ENCODE measurements around the gene MGST1.

Gene MGST1, protein sequence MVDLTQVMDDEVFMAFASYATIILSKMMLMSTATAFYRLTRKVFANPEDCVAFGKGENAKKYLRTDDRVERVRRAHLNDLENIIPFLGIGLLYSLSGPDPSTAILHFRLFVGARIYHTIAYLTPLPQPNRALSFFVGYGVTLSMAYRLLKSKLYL

DNA sequence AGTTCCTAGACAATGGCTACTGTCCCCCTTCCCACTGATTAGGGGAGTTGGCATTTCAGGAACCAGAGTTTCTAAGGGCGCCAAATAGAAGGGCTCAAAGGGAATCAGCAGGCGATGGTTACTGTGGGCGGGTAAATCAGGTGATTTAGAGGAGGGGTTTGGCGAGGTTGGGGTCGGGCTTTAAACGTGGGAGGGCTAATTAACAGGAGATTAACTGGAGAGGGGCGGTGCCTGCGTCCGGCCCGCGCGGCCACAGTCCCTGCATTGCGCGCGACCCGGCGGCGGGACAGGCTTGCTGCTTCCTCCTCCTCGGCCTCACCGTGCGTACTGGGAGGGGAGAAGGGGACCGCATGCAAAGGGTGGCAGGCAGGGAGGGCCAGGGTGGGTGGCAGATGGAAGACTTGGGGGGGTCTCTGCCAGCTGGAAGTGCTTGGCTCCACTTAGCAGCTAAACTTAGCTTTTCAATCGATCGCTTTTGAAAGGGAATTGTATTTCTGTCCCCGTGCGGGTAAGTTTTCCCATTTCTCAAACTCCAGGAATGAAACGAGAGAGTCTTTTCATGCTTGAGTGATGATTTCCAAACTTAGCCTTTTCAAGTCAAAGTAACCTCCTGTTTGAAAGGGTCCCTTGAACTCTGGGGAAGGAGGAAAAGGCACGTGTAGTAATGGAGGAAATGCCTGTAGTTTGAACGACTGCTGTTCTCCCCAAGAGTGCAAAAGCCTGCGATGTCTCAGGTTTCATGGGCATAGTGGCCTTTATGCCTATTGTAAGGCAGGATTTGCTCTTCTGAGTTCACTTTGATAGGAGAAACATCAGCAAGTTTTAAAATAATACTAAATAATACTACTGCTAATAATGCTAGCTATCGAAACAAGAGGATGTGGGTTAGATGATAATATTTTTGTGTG is at the start of gene MGST1:
Gene MGST1, plus strand, starts transcription at position 255 of the 908 bp plus-strand sequence. CDS start 6,608 bp downstream, outside the sequence.
- DNase-seq: no peak

DNA sequence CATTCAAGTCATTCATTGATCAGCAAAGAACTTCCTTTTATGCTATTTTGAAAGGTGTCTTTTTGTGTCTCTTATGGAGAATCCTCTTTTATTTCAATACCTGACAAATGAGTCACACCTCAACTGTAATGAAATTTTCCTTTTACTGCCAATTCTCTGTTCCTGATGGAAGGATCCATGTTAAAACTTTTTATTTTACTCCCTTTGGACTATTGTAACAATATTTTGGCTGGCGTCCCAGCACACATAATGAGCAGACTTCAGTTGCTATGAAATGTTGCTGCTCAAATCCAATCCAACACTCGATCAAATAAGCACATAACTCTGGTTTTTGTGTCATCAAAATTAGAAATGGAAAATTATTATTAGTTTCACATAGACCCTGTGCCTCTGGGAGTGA is 48.0 kb upstream of the MGST1 start:
- DNase-seq: no peak

DNA sequence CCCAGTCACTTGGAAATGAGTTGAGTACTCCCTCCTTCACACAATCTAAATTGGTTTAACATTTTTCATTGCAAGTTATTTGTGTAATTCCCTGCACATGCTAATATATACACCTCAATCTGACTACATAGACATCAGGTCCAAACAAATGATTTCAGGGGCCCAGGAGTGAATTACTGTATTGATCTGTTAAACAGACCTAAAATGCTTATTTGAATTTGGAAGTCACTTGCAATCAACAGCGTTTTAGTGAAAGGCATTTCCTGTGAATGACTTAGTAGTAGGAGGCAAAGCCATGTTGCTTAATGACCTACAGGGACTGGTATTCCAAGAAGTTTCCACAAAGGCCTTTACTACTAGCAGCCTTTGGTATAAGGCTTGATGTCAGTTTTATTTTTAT is 47.3 kb upstream of the MGST1 start:
- no peak for DNase-seq

DNA sequence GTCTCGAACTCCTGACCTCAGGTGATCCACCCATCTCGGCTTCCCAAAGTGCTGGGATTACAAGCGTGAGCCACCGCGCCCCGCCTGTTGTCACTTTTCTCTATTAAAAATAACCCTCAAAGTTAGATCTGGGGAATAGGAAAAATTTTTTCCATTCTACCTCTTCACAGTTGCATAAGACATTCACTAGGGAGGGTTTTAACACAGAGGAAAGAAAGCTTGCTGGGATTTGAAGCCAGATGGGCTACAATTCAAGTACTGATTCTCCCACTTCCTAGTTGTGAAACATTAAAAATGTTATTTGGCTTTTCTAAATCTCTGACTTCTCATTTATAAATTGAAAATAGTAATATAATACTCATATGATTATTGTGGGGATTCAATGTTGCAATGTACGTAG is 46.7 kb upstream of the MGST1 start:
- DNase-seq: no peak

DNA sequence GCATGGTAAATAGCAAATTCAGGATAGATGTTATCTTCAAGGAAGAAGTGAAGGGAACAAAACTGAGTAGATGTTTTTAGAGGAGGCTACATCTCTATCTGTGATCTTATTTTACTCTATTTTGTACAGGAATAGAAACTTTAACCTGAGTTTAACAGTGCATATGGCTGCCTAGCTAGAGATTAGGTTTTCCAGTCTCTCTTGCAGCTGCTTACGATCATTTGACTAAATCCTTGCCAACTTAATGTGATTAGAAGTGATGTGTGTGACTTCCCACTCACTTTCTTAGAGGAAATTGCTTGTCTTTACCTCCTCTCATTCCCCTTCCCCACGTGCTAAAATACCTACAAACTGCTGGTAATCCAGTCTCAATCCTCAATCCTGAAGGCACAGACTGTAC is 43.5 kb upstream of the MGST1 start:
- no peak for DNase-seq

DNA sequence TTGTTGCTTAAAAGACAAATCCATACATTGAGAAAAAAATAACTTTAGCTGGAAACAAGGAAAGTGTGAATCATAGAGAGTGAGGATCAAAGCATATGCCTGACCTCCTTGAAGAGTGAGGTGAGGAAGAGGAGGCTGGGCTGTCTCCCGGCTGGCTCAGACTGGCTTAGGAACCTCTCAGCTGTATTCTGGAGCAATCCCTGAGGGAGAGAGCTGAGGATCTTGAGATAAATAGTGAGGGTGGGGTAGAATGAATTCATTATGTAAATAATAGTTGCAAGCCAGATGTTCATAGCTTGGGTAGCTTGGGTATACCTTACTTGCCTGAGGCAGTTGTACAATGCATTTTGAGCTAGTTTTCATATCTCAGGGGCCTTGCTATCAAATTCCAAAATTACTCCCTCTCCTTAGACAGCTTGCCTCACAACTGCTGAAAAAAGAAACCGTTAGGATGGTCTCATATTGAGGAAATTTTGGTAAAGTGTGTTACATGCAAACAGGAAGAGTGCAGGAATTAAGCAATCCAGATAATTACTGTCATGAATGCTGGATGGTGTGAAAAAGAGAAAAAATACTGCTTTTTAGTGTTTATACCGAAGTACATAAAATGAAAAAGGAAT is 39.5 kb upstream of the MGST1 start:
- DNase-seq: no peak

DNA sequence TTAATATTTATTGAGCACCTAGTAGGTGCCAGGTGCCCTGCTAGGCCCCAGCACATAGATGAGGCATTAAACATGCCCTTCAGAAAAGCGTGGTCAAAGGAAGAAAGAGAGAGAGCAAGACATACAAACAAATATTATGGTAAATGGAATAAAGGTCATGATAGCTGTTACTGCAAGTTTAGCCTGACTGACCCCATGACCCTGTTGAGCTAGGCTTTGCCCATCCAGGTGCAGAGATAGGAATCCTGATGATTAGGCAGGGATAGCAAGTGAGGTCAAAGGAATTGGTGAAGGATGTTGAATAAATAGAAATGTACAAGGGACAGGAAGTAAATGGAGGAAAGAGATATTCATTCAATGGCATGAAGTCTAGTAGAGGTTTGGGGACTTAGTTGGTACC is 36.5 kb upstream of the MGST1 start:
- no peak for DNase-seq

DNA sequence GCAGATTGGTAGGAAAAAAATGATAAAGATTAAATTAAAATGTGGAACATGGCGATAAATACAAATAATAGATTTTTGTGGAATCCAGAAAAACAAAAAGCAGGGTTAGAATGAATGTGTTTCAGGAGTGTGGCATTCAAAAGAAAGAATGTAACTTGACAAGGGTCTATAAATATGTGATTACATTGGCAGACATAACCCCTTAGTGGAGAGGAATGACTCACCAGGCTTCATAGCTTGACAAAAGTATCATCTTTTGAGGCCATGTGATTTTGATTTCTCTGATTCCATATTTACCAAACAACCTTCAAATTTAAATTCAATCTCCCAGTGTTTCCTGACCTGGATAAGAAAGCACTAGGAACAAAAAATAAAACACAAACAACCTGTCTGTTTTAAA is 24.4 kb upstream of the MGST1 start:
- DNase-seq: no peak

DNA sequence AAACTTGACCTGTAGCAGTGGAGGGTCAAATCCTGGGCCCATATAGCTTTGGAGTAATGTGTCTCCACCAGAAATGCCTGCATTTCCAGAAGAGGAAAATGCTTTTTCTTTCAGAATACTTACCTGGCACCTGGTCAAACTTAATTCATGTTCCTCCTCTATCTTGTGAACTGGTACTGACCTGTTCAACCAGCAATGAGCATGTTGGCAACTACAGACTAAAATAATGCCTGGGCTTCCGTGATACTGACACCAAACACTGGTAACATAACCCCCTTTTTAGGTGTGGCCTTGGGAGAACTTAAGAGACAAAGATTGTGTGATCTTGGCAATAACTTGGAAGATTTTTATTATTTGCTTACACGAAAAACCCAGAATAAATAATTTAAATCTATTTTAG is 23.8 kb upstream of the MGST1 start:
- no peak for DNase-seq

DNA sequence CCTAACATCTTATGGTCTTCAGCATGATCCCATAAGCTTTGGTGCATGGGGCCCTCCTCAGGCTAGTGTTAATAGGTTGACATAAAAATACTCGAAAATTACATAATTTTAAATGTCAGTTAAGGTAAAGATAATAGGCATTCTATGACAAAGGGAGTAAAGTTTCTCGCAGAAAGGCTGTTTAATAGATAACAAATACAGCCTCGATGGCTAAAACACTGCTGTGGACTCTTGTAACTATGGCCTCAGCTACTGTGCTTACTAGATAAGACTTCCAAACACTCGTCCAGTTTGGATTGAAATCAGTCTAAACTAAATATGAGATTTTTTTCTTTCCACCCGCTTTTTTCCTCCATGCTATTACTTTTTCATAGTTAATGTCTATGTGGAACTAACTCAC is 23.2 kb upstream of the MGST1 start:
- DNase-seq: no peak

DNA sequence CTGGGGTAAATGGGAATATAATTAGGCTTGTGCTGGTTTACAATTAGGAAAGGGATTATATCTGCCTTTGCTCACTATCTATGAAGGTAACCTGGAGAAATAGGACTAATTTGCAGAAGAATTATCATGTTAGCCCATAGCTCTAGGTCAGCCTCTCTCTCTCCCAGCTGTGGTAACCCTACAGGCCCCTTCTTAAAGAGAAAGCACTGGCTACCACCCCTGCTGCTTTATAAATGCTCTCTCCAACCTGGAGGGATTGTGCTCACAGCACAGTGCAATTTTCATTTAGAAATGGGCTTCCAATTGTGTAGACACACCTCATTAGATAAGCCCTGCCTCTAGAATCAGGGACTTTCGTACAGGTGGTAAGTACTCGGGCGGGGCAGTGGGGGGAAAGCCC is 22.7 kb upstream of the MGST1 start:
- no peak for DNase-seq

DNA sequence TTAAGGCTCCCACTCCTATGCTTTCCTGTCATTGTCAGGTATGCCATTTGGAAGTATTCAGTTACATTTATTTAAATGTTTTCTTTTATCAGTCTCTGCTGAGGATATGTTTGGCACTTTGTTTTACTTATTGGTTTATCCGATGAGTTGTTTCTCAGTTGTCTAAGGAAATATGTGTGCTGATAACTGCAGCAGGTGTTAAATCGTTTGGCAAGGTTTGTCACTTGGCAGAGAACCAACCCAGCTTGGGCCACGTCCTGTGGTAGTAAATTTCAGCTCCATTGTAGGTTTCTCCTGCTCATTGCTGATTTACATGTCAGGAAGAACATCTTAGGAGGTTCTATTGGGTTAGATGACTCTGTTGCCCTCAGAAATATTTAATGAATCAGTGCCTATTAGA is 22.0 kb upstream of the MGST1 start:
- no peak for DNase-seq

DNA sequence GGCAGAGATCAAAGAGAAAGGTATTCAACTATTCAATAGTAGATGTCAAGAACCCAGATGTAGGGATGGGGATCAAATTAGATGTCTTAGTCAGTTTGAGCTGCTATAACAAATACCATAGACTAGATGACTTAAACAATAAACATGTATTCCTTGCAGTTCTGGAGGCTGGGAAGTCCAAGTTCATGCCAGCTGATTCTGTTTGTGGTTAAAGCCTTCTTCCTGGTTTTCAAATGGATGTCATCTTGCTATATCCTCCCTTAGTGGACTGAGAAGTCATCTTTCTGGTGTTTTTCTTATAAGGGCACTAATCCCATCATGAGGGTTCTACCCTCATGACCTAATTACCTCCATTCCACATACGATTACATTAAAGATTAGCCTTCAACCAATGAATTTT is 19.5 kb upstream of the MGST1 start:
- DNase-seq: no peak

DNA sequence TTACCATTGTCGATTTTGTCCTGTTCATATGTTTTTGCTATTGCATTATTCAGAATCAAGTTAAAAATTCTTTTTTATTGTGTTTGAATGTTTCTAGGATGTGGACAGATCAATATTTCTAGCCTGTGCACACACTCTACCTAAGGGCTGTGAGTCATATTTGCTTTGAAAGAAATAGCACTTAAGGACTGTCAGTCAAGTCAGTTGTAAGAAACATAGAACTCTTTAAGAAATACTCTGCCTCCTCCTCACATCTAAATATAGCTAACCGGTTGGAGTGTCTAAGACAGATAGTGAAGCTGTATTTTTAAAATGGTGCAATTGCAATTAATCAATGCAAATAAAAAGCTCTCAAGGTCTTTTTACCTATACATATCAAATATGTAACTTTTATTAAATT is 17.9 kb upstream of the MGST1 start:
- no peak for DNase-seq

DNA sequence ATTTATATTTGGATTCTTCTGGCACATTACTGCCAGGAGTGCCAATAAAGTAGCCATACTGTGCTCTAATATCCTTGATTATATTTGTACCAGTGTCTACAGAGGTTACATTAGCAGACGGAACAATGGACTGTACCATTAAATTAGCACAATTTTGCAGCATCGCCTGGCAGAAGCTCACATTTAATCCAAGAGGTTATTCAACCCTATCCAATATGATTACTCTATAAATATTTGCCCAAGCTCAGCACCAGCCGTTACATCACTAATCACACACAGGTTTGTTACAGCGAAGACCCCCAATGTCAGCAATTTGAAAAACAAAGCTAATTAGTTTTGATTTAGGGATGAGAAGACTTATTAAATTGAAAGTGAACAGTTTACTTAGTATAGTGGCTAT is 16.9 kb upstream of the MGST1 start:
- DNase-seq: no peak

DNA sequence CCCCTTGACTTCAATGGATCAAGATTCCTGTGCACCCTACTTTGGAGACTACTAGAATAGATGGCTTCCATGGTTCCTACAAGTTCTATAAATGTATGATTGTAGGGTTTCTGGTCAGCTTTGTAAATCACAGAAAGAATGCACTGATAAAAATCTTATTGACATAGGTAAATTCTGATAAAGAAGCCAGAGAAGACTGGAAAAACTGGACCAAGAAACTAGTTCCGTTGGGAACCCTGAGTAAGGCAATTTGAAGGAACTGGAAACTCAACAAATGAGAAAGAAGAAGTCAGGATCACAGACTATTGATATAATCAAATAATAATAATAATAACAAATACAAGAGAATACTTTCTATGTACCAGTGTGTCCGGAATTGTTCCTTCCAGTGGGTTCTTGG is 15.4 kb upstream of the MGST1 start:
- no peak for DNase-seq

DNA sequence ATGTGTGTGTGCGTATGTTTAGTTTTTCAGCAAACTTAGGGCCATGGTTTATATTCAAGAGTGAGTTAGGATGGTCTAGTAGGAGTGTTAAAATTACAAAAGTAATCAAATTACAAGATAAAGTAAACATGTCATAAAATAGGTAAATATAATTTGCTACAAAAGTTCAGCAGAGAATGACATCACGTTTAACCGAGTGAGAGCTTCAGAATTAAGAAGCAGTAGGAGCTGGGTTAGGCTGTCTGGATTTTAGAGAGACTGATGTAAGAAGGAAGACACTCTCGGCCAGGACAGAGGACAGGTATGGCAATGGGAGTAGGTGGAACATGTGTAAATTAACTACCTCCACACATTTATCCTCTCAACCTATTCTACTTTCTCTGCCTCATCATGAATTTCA is 11.6 kb upstream of the MGST1 start:
- no peak for DNase-seq

DNA sequence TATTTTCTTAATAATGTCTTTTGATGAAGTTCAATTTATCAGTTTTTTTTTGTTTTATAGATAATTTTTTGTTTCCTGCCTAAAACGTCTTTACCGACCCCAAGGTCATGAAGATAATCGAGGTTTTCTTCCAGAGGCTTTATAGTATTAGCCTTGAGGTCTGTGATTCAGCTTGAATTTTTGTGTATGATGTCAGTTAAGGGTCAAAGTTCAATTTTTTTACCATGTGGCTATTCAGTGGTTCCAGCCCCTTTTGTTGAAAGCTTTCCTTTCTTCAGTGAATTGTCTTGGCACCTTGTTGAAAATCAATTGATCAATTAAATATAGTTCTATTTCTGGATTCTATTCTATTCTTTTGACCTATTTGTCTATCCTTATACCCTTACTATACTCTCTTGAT is 3.2 kb upstream of the MGST1 start:
- no peak for DNase-seq

DNA sequence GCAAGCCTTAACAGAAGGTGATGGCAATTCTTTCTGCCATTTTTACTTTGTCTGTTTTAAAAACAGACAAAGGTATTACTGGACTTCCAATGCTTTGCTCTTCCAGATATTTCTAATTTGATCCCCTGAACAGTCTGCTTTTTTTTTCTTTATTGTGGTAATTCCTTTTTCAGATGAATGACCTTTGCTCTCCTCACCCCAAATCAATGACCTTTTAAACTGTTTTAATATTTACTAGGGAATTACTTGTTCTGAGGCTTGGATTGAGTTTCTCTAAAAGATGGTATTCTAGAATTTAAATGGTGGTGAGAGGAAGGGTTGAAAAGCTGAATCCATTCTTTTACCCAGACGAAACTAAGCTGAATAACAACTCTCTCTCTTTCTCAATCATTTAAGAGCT is 2.3 kb upstream of the MGST1 start:
- no peak for DNase-seq

DNA sequence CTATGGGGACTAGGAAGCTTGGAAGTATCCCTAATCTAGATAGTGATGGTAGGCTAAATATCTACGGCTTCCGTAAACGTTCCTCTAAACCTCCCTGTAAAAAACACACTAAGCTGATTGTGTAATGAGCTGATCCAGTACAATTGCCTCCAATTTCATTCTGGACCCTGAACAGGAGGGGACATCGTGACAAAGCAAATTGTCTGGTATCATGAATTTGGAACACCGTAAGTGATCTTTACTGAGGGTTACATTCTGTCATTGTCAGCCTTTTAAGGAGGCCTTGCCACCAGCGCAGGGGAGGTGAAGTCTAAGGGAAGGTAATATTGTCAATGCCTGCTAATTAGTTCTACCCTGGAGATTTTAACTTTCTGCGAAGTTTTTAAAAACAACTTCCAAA is 487 bp upstream of the MGST1 start:
- no peak for DNase-seq

DNA sequence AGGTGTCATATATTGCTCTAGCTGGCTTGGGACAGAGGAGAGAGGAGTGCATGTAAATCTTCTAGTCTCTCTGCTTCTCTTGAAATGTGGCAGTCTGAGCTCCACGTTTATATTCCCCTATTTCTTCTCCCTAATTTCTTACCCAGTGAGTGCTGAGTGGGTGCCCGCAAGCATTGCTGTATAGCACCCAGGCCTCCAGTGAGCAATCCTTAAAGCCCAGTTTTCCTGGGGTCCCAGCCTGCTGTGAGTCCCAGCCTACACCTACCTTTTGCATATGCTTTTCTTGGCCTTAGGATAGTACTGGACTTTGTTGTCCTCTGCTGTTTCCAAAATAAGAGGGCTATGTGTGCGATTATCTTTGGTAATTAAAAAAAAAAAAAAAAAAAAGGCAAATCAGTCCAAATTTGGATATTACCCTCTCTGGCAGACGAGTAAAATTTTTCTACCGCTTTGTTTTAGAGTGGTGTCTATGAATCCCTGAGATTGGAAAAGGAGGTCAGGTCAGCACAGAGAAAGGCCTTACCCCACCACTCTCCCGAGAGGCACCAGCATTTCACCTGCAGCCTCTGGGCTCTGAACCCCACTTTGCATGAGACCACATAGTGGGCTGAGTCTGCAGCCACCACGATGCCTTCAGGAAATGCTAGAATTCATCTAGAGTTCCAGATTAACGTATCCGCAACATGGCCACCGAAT is 1.1 kb downstream of the MGST1 start:
- no peak for DNase-seq

DNA sequence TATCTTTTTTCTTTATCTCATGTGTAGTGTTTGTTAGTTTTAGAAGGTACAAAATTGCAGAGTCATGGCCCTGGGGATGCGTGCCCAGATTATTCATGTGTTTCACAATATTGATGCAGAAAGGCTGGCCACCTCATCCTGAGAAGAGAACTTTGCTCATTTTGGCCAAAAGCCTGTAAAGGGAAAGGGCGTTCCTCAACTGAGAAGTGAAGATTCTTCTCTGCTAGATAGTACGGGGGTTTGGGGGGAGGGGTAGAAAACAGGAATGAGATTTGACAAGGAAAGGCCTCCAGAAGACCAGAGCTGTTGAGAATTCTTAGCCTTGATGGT is 1.7 kb downstream of the MGST1 start:
- no peak for DNase-seq

DNA sequence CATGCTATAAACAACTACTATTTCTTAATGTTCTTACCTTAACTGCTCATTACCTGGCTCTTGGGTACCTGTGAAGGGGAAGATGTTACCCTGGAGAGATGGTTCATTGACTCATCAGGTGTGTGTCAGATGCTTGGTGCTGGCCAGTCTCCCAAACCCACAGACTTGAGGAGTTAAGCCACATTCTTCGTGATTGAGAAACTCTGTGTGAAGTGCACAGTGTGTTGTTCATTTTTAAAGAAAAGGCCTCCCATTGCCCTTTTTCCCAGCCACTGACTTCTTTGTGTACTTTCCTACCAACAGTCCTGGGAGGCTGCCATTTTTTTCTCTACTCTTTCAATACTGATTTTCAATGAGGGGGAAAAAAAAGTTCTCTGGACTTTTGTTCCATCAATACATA is 3.2 kb downstream of the MGST1 start:
- DNase-seq: no peak

DNA sequence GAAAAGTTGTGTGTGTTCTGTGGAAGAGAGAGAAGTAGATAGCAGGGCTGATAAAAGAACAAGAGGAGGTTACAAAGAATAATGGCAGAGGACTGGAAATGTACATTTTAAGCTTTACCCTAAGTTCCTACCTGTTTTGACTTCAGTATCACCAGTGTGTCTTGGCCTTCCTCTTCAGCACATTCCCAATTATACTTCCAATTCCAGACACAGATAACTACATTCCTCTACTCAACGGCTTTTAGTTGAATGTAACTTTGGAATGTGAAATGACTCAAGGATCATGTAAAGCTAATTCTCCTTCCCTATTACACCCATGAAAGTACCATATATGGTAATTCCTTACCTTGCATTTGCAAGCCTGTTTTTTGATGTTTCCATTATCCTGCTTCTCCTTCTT is 5.0 kb downstream of the MGST1 start:
- DNase-seq: no peak
